SJSA1 (cell line): Measurements from ENCODE around the gene SYNGR2. TPM values are rescaled to one million over a fixed set of nuclear protein-coding genes. Genes with fewer than 3 reads are reported as not detected.
"Not testable (repeated sequence)": the region's sequence is repeated elsewhere in the genome, so short reads cannot be mapped to it uniquely, and the experiment has no call there.

Experiments
- DNase-seq, 2 experiments: peaks; one replicate each; pipeline ENCODE4 v3.0.0-alpha.2; 2015 to 2020; ENCODE audit warnings: low spot score in 2 of 2, low read depth in 1 of 2
- H3K27ac ChIP-seq: fragments of 250-450 bp; sonication (Bioruptor Pico); 2 replicates; pipeline ENCODE4 v1.5.1; 2020; ENCODE audit warnings: mild to moderate bottlenecking, moderate library complexity
- H3K27me3 ChIP-seq: fragments of 250-450 bp; sonication (Bioruptor Pico); replicated peaks from 2 replicates; pipeline ENCODE4 v1.5.1; 2020; ENCODE audit warnings: mild to moderate bottlenecking, moderate library complexity
- H3K36me3 ChIP-seq: fragments of 250-450 bp; sonication (Bioruptor Pico); 2 replicates; pipeline ENCODE4 v1.5.1; 2020; ENCODE audit warnings: mild to moderate bottlenecking
- H3K4me1 ChIP-seq: fragments of 250-450 bp; sonication (Bioruptor Pico); replicated peaks from 2 replicates; pipeline ENCODE4 v1.6.1; 2021; ENCODE audit warnings: mild to moderate bottlenecking
- H3K4me3 ChIP-seq: fragments of 250-450 bp; sonication (Bioruptor Pico); 2 replicates; pipeline ENCODE4 v1.5.1; 2020; ENCODE audit warnings: mild to moderate bottlenecking
- H3K9me3 ChIP-seq: fragments of 250-450 bp; sonication (Bioruptor Pico); replicated peaks from 2 replicates; pipeline ENCODE4 v1.5.1; 2020; ENCODE audit warnings: mild to moderate bottlenecking
- total RNA-seq: library from RNA; depleted of rRNA; stranded (reverse); fragments of >200 nt; shearing (Covaris generic); gene quantifications from 2 replicates; pipeline ENCODE4 v1.2.3, GENCODE V29; 2014

The SYNGR2 gene
- total RNA-seq, 1 experiment from 2014 or later, result 25.3 TPM

GRCh38 chr17:78133179-78133951 lies 35.0 kb upstream of the SYNGR2 start:
- no peaks in the 10 kb centered on the region for H3K9me3 ChIP-seq
- H3K36me3 ChIP-seq, result no peaks in the 10 kb centered on the region
- H3K27me3 ChIP-seq, result peaks cover 56% of the 10 kb centered on the region
- peaks cover 14% of the 10 kb centered on the region for H3K4me1 ChIP-seq
- no peak overlapping the region for H3K27ac ChIP-seq
- DNase-seq, result no peak
- H3K4me3 ChIP-seq, result no peak overlapping the region

- Histone ChIP-seq H3K4me1 (peaks cover 6% of the 10 kb centered on the region), H3K27ac (no peak overlapping the region), H3K9me3 (no peaks in the 10 kb centered on the region), H3K27me3 (peaks cover 48% of the 10 kb centered on the region), H3K36me3 (no peaks in the 10 kb centered on the region), H3K4me3 (no peak overlapping the region)
- no peak for DNase-seq
Measured at GRCh38 chr17:78133971-78134898, 34.1 kb upstream of the SYNGR2 start.

GRCh38 chr17:78134899-78135385 lies 33.4 kb upstream of the SYNGR2 start:
- H3K27ac ChIP-seq, result no peak overlapping the region
- no peaks in the 10 kb centered on the region for H3K36me3 ChIP-seq
- H3K27me3 ChIP-seq, result peaks cover 42% of the 10 kb centered on the region
- no peak overlapping the region for H3K4me3 ChIP-seq
- no peaks in the 10 kb centered on the region for H3K9me3 ChIP-seq
- DNase-seq, result no peak
- H3K4me1 ChIP-seq, result peaks cover 5% of the 10 kb centered on the region

GRCh38 chr17:78135858-78136500 lies 32.4 kb upstream of the SYNGR2 start:
- H3K27ac ChIP-seq, result no peak overlapping the region
- DNase-seq, result no peak
- no peak overlapping the region for H3K4me3 ChIP-seq
- H3K27me3 ChIP-seq, result peaks cover 34% of the 10 kb centered on the region
- H3K4me1 ChIP-seq, result peaks cover 10% of the 10 kb centered on the region
- H3K9me3 ChIP-seq, result no peaks in the 10 kb centered on the region
- no peaks in the 10 kb centered on the region for H3K36me3 ChIP-seq

- Histone ChIP-seq H3K9me3 (no peaks in the 10 kb centered on the region), H3K36me3 (no peaks in the 10 kb centered on the region), H3K4me3 (no peak overlapping the region), H3K4me1 (peaks cover 5% of the 10 kb centered on the region), H3K27me3 (peaks cover 17% of the 10 kb centered on the region), H3K27ac (no peak overlapping the region)
- no peak for DNase-seq
Measured at GRCh38 chr17:78137392-78138203, 30.8 kb upstream of the SYNGR2 start.

GRCh38 chr17:78138204-78139060 lies 29.9 kb upstream of the SYNGR2 start:
- H3K4me1 ChIP-seq, result peaks cover 5% of the 10 kb centered on the region
- peaks cover 9% of the 10 kb centered on the region; the same call in 1 of the 2 replicates for H3K27me3 ChIP-seq
- no peaks in the 10 kb centered on the region for H3K9me3 ChIP-seq
- H3K36me3 ChIP-seq, result no peaks in the 10 kb centered on the region
- no peak overlapping the region for H3K27ac ChIP-seq
- no peak for DNase-seq
- H3K4me3 ChIP-seq, result no peak overlapping the region

- H3K4me3 ChIP-seq, H3K27ac ChIP-seq, H3K27me3 ChIP-seq, DNase-seq, H3K9me3 ChIP-seq, H3K36me3 ChIP-seq: not testable (repeated sequence)
- peaks cover 13% of the 10 kb centered on the region for H3K4me1 ChIP-seq
Measured at GRCh38 chr17:78139861-78140168, 28.6 kb upstream of the SYNGR2 start.

- H3K27ac ChIP-seq, result no peak overlapping the region
- no peaks in the 10 kb centered on the region for H3K9me3 ChIP-seq
- H3K36me3 ChIP-seq, result no peaks in the 10 kb centered on the region
- DNase-seq, result peak; percentile 53 to 93
- no peaks in the 10 kb centered on the region for H3K27me3 ChIP-seq
- H3K4me1 ChIP-seq, result peaks cover 13% of the 10 kb centered on the region
- H3K4me3 ChIP-seq, result no peak overlapping the region
Measured at GRCh38 chr17:78140169-78141051, 28.0 kb upstream of the SYNGR2 start.

- no peaks in the 10 kb centered on the region for H3K27me3 ChIP-seq
- peaks cover 13% of the 10 kb centered on the region for H3K4me1 ChIP-seq
- no peak overlapping the region for H3K4me3 ChIP-seq
- no peaks in the 10 kb centered on the region for H3K36me3 ChIP-seq
- no peak overlapping the region for H3K27ac ChIP-seq
- H3K9me3 ChIP-seq, result no peaks in the 10 kb centered on the region
- no peak for DNase-seq
Measured at GRCh38 chr17:78141437-78142118, 26.8 kb upstream of the SYNGR2 start.

- peaks cover 13% of the 10 kb centered on the region for H3K4me1 ChIP-seq
- no peaks in the 10 kb centered on the region for H3K9me3 ChIP-seq
- H3K4me3 ChIP-seq, result no peak overlapping the region
- DNase-seq, result no peak
- no peaks in the 10 kb centered on the region for H3K27me3 ChIP-seq
- H3K27ac ChIP-seq, result no peak overlapping the region
- H3K36me3 ChIP-seq, result no peaks in the 10 kb centered on the region
Measured at GRCh38 chr17:78142119-78142861, 26.1 kb upstream of the SYNGR2 start.
